HepG2 (cell line): ENCODE results near the gene PEX11B. TPM values are rescaled to one million over a fixed set of nuclear protein-coding genes. Genes with fewer than 3 reads are reported as not detected.

Experiments
- BATF2 ChIP-seq: sonication (generic); formaldehyde crosslinking; IDR thresholded peaks from 2 replicates; pipeline ENCODE4 v1.8.0; 2022; ENCODE audit warnings: mild to moderate bottlenecking, missing genetic modification reagents, moderate library complexity
- DZIP1 ChIP-seq: sonication (generic); formaldehyde crosslinking; IDR thresholded peaks from 2 replicates; pipeline ENCODE4 v1.5.0; 2020; ENCODE audit warnings: mild to moderate bottlenecking, missing genetic modification reagents
- ELK4 ChIP-seq: sonication (generic); formaldehyde crosslinking; IDR thresholded peaks from 2 replicates; pipeline ENCODE4 v1.9.0; 2021; ENCODE audit warnings: missing genetic modification reagents, borderline replicate concordance
- GABPB1 ChIP-seq: IDR thresholded peaks from 2 replicates; pipeline ENCODE4 v1.6.1; 2016; ENCODE audit warnings: mild to moderate bottlenecking, missing genetic modification reagents, moderate library complexity, missing compliant biosample characterization
- HIC2 ChIP-seq: sonication (generic); formaldehyde crosslinking; IDR thresholded peaks from 2 replicates; pipeline ENCODE4 v1.9.0; 2022; ENCODE audit warnings: low read depth, missing genetic modification reagents
- HNRNPLL ChIP-seq: fragments of 200-400 bp; formaldehyde crosslinking; IDR thresholded peaks from 2 replicates; pipeline ENCODE4 v1.6.1; 2017; ENCODE audit warnings: mild to moderate bottlenecking, low read depth, low read length; ENCODE audit not compliant: poor library complexity, severe bottlenecking
- IKZF4 ChIP-seq: sonication (generic); formaldehyde crosslinking; IDR thresholded peaks from 2 replicates; pipeline ENCODE4 v1.5.1; 2020; ENCODE audit warnings: borderline replicate concordance, mild to moderate bottlenecking, low read depth, missing genetic modification reagents; ENCODE audit errors: not compliant biosample characterization
- ISL2 ChIP-seq: sonication (generic); formaldehyde crosslinking; IDR thresholded peaks from 2 replicates; pipeline ENCODE4 v1.5.0; 2020; ENCODE audit warnings: missing genetic modification reagents
- NFYB ChIP-seq: sonication (generic); formaldehyde crosslinking; IDR thresholded peaks from 2 replicates; pipeline ENCODE4 v1.4.0; 2020; ENCODE audit warnings: missing genetic modification reagents
- PAX8 ChIP-seq: sonication (generic); formaldehyde crosslinking; IDR thresholded peaks from 2 replicates; pipeline ENCODE4 v1.8.0; 2022; ENCODE audit warnings: mild to moderate bottlenecking, missing genetic modification reagents, borderline replicate concordance
- POLR2AphosphoS5 ChIP-seq: IDR thresholded peaks from 2 replicates; pipeline ENCODE4 v1.6.1; 2012; ENCODE audit warnings: low read depth, low read length
- RFX3 ChIP-seq: IDR thresholded peaks from 2 replicates; pipeline ENCODE4 v1.6.1; 2016; ENCODE audit warnings: missing biosample characterization, missing genetic modification reagents
- TBX3 ChIP-seq: fragments of 450-650 bp; IDR thresholded peaks from 2 replicates; pipeline ENCODE4 v1.6.1; 2017; ENCODE audit warnings: antibody characterized with exemption, mild to moderate bottlenecking, inconsistent platforms, borderline replicate concordance
- ZGPAT ChIP-seq: IDR thresholded peaks from 2 replicates; pipeline ENCODE4 v1.6.1; 2016; ENCODE audit warnings: mild to moderate bottlenecking
- ZNF160 ChIP-seq: sonication (generic); formaldehyde crosslinking; IDR thresholded peaks from 2 replicates; pipeline ENCODE4 v1.8.0; 2022; ENCODE audit warnings: mild to moderate bottlenecking, inconsistent platforms, missing genetic modification reagents
- ZNF543 ChIP-seq: sonication (generic); formaldehyde crosslinking; IDR thresholded peaks from 2 replicates; pipeline ENCODE4 v1.4.0; 2020; ENCODE audit warnings: mild to moderate bottlenecking, missing genetic modification reagents
- ZNF572 ChIP-seq: sonication (generic); formaldehyde crosslinking; IDR thresholded peaks from 2 replicates; pipeline ENCODE4 v1.5.1; 2020; ENCODE audit warnings: mild to moderate bottlenecking, missing genetic modification reagents
- ZNF672 ChIP-seq: sonication (generic); formaldehyde crosslinking; IDR thresholded peaks from 2 replicates; pipeline ENCODE4 v1.8.1; 2022; ENCODE audit warnings: missing genetic modification reagents
- ZNF75D ChIP-seq: sonication (generic); formaldehyde crosslinking; IDR thresholded peaks from 2 replicates; pipeline ENCODE4 v1.8.1; 2023; ENCODE audit warnings: missing genetic modification reagents, mild to moderate bottlenecking, borderline replicate concordance
- ZSCAN30 ChIP-seq: sonication (generic); formaldehyde crosslinking; IDR thresholded peaks from 2 replicates; pipeline ENCODE4 v1.5.0; 2020; ENCODE audit warnings: mild to moderate bottlenecking, missing genetic modification reagents
- ZSCAN31 ChIP-seq: sonication (generic); formaldehyde crosslinking; IDR thresholded peaks from 2 replicates; pipeline ENCODE4 v1.5.0; 2020; ENCODE audit warnings: low read depth, mild to moderate bottlenecking, missing genetic modification reagents
- polyA plus RNA-seq, 8 experiments: library from polyadenylated mRNA; depleted of rRNA in 3 of 8; stranded (reverse) in 7 of 8; unstranded in 1 of 8; fragments of >200 nt; fragmentation: Illumina TruSeq in 4 of 8; extraction: Trizol in 4 of 8; gene quantifications; 2 replicates each; pipeline versions ENCODE4 v1.2.1 to v1.2.3, GENCODE V29; 2011 to 2016; ENCODE audit warnings: low read depth in 4 of 8, missing spikeins in 1 of 8, mixed read lengths in 1 of 8; ENCODE audit not compliant: insufficient read depth in 1 of 8
- total RNA-seq, 5 experiments: library from RNA; depleted of rRNA; stranded (reverse); fragments of >200 nt; fragmentation: Illumina TruSeq; extraction: Trizol; gene quantifications; 2 replicates each; pipeline ENCODE4 v1.2.3, GENCODE V29; 2016; ENCODE audit warnings: low read depth in 1 of 5

PEX11B gene
- total and polyA plus RNA-seq, 2 of the 13 experiments (the other 11 are each of a cell fraction or from before 2014, with no cell fraction given): 21.6 to 48.4 TPM

- TF ChIP-seq TBX3: no peak
- peak; percentile 19; the same call in 1 of the 2 replicates for TF ChIP-seq ZSCAN31 (CRISPR knock-in tag)
- no peak for TF ChIP-seq ZNF672 (CRISPR knock-in tag)
- 0 out of 2 replicates have a peak, but pooled peaks have one; percentile 48 for TF ChIP-seq ZSCAN30 (CRISPR knock-in tag)
- no peak for TF ChIP-seq ELK4 (CRISPR knock-in tag)
- peak; percentile 49; the same call in 1 of the 2 replicates for TF ChIP-seq HIC2
- TF ChIP-seq ZGPAT (CRISPR knock-in tag): peak; percentile 80
- TF ChIP-seq ZNF543: no peak
- TF ChIP-seq POLR2AphosphoS5: no peak
- no peak for TF ChIP-seq HNRNPLL
- TF ChIP-seq RFX3: no peak
- TF ChIP-seq ZNF160 (CRISPR knock-in tag): 0 out of 2 replicates have a peak, but pooled peaks have one; percentile 48
- TF ChIP-seq BATF2 (CRISPR knock-in tag): no peak
- TF ChIP-seq DZIP1 (CRISPR knock-in tag): no peak
- no peak for TF ChIP-seq NFYB (CRISPR knock-in tag)
- no peak for TF ChIP-seq ZNF572 (CRISPR knock-in tag)
- no peak for TF ChIP-seq IKZF4 (CRISPR knock-in tag)
- no peak for TF ChIP-seq PAX8
- peak; percentile 52 for TF ChIP-seq GABPB1 (CRISPR knock-in tag)
- peak; percentile 83 for TF ChIP-seq ISL2 (CRISPR knock-in tag)
- no peak for TF ChIP-seq ZNF75D (CRISPR knock-in tag)
Observed at GRCh38 chr1:145891587-145892485, 26.7 kb downstream of the PEX11B start (continued).
